NB4 (cell line): Measurements from ENCODE around the gene MYOM3.
A peak's percentile ranks its signal among the peaks of the same experiment; 100 is the strongest.
"Not testable (repeated sequence)": the region's sequence is repeated elsewhere in the genome, so short reads cannot be mapped to it uniquely, and the experiment has no call there.

Experiments used
- DNase-seq: peaks from one replicate; pipeline ENCODE4 v3.0.0; 2010; ENCODE audit warnings: low read depth
- H3K4me3 ChIP-seq: one replicate; pipeline ENCODE4 v1.5.1; 2011; ENCODE audit warnings: mild to moderate bottlenecking, low read depth, low read length, moderate library complexity
- CTCF ChIP-seq: IDR thresholded peaks from one replicate; pipeline ENCODE4 v1.5.1; 2012; ENCODE audit warnings: low read depth, low read length
- MAX ChIP-seq: IDR thresholded peaks from 2 replicates; pipeline ENCODE4 v1.6.1; 2011; ENCODE audit warnings: low read depth, low read length
- MYC ChIP-seq: IDR thresholded peaks from 2 replicates; pipeline ENCODE4 v1.6.1; 2011; ENCODE audit warnings: low read depth, low read length
- POLR2A ChIP-seq: IDR thresholded peaks from 2 replicates; pipeline ENCODE4 v1.6.1; 2011; ENCODE audit warnings: mild to moderate bottlenecking; ENCODE audit not compliant: insufficient read length; ENCODE audit errors: extremely low read depth

MYOM3 gene

GRCh38 chr1:24036088-24036487 is 75.8 kb downstream of the MYOM3 start:
- DNase-seq = no peak
- no peak for TF ChIP-seq POLR2A
- no peak for TF ChIP-seq CTCF
- TF ChIP-seq MYC = no peak
- no peak for TF ChIP-seq MAX
- no peak overlapping the region for H3K4me3 ChIP-seq

GRCh38 chr1:24032981-24033380 is 79.0 kb downstream of the MYOM3 start:
- DNase-seq = no peak
- TF ChIP-seq MAX (no peak), CTCF (no peak)
- no peak overlapping the region for H3K4me3 ChIP-seq

- DNase-seq, H3K4me3 ChIP-seq: not testable (repeated sequence)
These were observed 80.9 kb downstream of the MYOM3 start for GRCh38 chr1:24030976-24031516.

- TF ChIP-seq POLR2A (no peak), MAX (no peak), CTCF (peak; percentile 38), MYC (no peak)
- peak; percentile 47 for DNase-seq
- no peak overlapping the region for H3K4me3 ChIP-seq
These were observed 84.0 kb downstream of the MYOM3 start for GRCh38 chr1:24027838-24028468.

GRCh38 chr1:24022581-24023361 is 89.2 kb downstream of the MYOM3 start:
- H3K4me3 ChIP-seq = no peak overlapping the region
- no peak for DNase-seq
- no peak for TF ChIP-seq POLR2A
- no peak for TF ChIP-seq MAX
- no peak for TF ChIP-seq MYC

- H3K4me3 ChIP-seq = no peak overlapping the region
- TF ChIP-seq MYC = no peak
- no peak for TF ChIP-seq POLR2A
- no peak for TF ChIP-seq MAX
- no peak for TF ChIP-seq CTCF
- DNase-seq = no peak
These were observed 90.3 kb downstream of the MYOM3 start for GRCh38 chr1:24021403-24022266.
